ENCODE measurements around the gene TMEM186. TPM values are rescaled to one million over a fixed set of nuclear protein-coding genes. Genes with fewer than 3 reads are reported as not detected.
A peak's percentile ranks its signal among the peaks of the same experiment; 100 is the strongest.
"Not testable (repeated sequence)": the region's sequence is repeated elsewhere in the genome, so short reads cannot be mapped to it uniquely, and the experiment has no call there.

TMEM186 gene
- total RNA-seq, 2 experiments from 2014 or later: 14.0 to 16.1 TPM

DNA sequence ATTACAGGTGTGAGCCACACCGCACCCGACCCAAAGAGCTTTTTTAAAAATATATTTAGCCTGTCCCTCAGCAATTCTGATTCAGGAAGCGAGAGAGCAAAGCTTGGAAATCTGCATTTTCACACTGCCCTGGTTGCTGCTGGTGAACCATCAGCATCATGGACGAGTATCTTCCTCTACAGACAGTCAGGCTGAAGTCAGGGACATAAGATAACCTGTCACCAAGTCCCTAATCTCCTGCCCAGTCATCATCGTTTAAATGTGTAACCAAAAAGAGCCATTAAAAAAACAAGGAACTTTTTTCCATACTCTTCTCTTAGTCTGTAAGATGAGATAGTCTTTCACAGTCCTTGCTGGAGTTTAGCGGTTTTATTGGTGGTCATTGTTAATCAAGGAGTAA is 6.9 kb upstream of the TMEM186 start:
- Mint-ChIP-seq H3K27me3 (no peaks in the 10 kb centered on the region), H3K4me1 (peaks cover 23% of the 10 kb centered on the region), H3K9me3 (ENCODE audit: low read depth) (no peaks in the 10 kb centered on the region), H3K27ac (no peak overlapping the region), H3K36me3 (peaks cover 54% of the 10 kb centered on the region), H3K4me3 (no peak overlapping the region)
- CTCF ChIA-PET: no interaction called here
- ATAC-seq (no peak), DNase-seq (no peak)

DNA sequence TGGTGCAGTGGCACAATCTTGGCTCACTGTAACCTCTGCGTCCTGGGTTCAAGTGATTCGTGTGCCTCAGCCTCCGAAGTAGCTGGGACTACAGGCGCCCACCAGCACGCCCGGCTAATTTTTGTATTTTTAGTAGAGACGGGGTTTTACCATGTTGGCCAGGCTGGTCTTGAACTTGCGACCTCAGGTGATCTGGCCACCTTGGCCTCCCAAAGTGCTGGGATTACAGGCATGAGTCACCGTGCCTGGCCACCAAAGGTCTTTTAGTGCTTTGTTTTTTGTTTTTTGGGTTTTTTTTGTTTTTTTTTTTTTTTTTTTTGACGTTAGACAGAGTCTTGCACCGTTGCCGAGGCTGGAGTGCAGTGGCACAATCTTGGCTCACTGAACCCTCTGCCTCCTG is 6.3 kb upstream of the TMEM186 start:
- ATAC-seq; CTCF ChIA-PET; DNase-seq; H3K27ac Mint-ChIP-seq; H3K27me3 Mint-ChIP-seq; H3K4me3 Mint-ChIP-seq; H3K9me3 Mint-ChIP-seq (ENCODE audit: low read depth): not testable (repeated sequence)
- peaks cover 52% of the 10 kb centered on the region for H3K36me3 Mint-ChIP-seq
- peaks cover 28% of the 10 kb centered on the region for H3K4me1 Mint-ChIP-seq

DNA sequence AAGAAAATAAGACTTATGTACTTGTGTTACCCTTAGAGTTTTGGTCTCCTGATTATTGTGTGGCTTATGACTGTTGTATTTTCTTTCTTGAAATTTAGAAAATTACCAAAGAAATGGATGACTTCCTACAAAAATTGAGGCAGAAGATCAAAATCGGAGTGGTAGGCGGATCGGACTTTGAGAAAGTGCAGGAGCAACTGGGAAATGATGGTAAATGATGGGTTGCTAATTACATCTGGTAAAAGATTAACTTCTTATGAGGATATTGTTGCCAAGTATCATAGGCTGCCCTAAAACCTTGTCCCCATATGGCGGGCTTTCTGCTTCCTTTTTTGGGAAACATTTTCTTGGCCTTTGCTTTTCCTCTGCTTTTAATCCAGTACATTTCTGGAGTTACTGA is 4.3 kb upstream of the TMEM186 start:
- Mint-ChIP-seq H3K27ac (no peak overlapping the region), H3K4me3 (no peak overlapping the region), H3K27me3 (no peaks in the 10 kb centered on the region), H3K36me3 (peaks cover 43% of the 10 kb centered on the region), H3K4me1 (peaks cover 35% of the 10 kb centered on the region), H3K9me3 (ENCODE audit: low read depth) (no peaks in the 10 kb centered on the region)
- no peak for DNase-seq
- CTCF ChIA-PET: interaction anchor here (1.0 to 1.4 kb wide), 3 partner anchors 78 to 331 kb away, joined by 3 to 6 read pairs (median 4); no protein-coding TSS in a partner anchor
- no peak for ATAC-seq

DNA sequence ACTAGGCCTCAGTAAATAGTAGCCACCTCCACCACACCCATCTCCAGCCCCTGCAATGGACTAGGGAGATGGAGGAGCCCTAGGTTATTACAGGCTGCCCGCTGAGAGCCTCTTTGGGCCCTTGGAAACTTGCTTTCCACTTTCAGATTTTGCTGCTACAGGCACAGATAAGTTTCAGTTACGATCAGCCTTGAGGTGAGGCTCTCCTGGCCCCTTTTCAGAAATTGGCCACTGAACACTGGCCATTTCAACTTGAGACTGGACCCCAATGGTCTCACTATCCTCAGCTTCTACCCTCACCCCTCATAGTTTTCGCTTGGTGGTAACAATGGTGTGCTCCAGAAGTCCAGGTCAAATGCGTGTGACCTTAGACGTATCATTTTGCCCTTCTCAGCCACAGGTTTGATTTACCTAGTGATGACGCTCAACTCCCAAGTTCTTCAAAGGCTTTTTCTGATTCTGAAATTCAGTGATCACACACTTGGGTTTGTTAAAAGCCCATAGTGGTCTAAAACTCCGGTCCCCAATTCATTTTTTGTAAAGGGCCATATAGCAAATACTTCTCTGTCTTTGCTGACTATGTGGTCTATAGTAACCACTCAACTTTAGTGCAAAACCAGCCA is 1.2 kb upstream of the TMEM186 start:
- Mint-ChIP-seq H3K9me3 (ENCODE audit: low read depth) (no peaks in the 10 kb centered on the region), H3K27ac (peak overlapping the region; percentile 91), H3K36me3 (peaks cover 28% of the 10 kb centered on the region), H3K4me1 (peaks cover 50% of the 10 kb centered on the region), H3K4me3 (peak overlapping the region; percentile 91), H3K27me3 (no peaks in the 10 kb centered on the region)
- peak; percentile 46 for DNase-seq
- ATAC-seq: no peak
- CTCF ChIA-PET: interaction anchor here (0.8 to 3.1 kb wide), 3 partner anchors 19 to 81 kb away, joined by 3 to 10 read pairs (median 3); no protein-coding TSS in a partner anchor

DNA sequence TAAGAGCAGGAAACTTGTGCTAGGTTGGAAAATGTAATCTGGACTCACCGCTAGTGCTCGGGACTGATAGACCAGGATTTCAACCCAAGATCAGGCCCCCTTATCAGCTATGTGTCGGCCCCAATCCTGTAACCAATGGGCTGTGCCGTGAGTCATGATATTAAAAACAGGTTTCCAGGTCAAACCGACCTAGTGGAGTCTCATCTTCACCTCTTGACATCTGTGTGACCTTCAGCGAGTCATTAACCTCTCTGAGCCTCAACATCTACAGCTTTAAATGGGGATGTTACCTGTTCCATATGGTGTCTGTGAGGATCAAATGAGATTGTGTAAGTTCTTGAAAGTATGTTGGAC is 712 bp upstream of the TMEM186 start:
- ATAC-seq (peak; percentile 14), DNase-seq (no peak)
- H3K9me3 Mint-ChIP-seq (ENCODE audit: low read depth): no peaks in the 10 kb centered on the region
- H3K27me3 Mint-ChIP-seq: no peaks in the 10 kb centered on the region
- H3K27ac Mint-ChIP-seq: peak overlapping the region; percentile 91
- H3K36me3 Mint-ChIP-seq: peaks cover 25% of the 10 kb centered on the region
- peak overlapping the region; percentile 91 for H3K4me3 Mint-ChIP-seq
- H3K4me1 Mint-ChIP-seq: peaks cover 47% of the 10 kb centered on the region
- CTCF ChIA-PET: interaction anchor here (0.8 to 3.1 kb wide), 3 partner anchors 19 to 82 kb away, joined by 3 to 10 read pairs (median 4); no protein-coding TSS in a partner anchor

DNA sequence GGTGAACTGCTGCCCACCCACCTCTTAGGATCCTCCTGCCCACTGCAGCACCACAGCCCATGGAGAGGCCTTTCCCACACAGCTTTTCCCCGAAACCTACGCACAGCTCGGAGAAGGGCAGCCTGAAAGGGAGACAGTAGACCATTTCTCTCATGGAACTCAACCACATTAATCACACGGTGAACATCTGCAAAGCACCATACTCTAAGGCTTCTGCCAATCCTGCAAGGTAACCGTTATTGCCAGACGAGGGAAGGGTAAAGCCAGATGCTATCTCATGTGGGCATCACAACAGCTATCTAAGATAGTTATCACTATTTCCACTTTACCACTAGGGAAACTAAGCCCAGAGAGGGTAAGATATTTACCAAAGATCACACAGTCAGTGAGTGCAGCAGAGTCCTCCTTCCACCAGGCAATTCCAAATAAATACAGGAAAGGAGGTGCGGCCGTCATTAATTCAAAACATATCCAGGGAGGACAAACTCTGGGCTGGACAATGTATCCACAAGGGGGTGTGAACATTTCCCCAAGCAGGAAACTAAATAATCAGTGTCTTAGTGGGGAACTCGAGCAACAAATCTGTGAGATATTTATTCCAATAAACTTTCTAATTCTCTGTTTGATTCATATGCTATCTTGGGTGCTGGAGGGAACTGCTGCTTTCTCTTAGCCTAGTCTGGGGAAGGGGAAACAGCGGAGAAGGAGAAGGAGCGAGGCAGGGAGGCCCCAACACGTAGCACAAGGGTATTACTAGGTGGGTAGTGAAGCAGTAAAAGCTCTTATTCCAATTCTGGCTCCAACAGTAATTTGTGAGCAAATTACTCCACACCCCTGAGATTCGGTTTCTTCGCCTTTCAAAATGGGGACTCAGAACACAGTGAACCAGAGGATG is 723 bp downstream of the TMEM186 start:
- ATAC-seq (no peak), DNase-seq (no peak)
- Mint-ChIP-seq H3K27me3 (no peaks in the 10 kb centered on the region), H3K4me3 (peak overlapping the region; percentile 91), H3K4me1 (peaks cover 47% of the 10 kb centered on the region), H3K36me3 (peaks cover 14% of the 10 kb centered on the region), H3K9me3 (ENCODE audit: low read depth) (no peaks in the 10 kb centered on the region), H3K27ac (peak overlapping the region; percentile 91)
- CTCF ChIA-PET: interaction anchor here (0.9 to 3.1 kb wide), 6 partner anchors 13 to 227 kb away, joined by 3 to 10 read pairs (median 4); partner anchors contain the start of gene CARHSP1

DNA sequence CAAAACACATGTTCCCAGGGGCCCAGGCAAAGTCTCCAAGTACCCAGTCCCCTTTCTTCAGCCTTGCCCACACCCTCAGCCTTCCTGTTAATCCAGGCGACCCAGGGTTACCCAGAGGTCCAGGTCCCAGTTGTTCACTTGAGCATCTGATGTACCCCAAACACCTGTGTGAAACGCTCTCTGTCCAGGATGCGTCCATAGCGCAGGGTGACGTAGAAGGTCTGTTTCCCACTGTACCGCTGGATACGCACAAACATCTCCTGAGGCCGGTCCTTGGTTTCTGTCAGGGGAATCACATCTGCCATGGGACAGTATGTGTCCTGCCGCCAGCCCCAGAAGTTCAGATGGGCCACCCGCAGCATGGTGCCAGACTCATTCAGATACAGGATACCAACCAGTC is 1.6 kb downstream of the TMEM186 start:
- H3K4me3 Mint-ChIP-seq: peak overlapping the region; percentile 91
- ATAC-seq (no peak), DNase-seq (no peak)
- H3K9me3 Mint-ChIP-seq (ENCODE audit: low read depth): no peaks in the 10 kb centered on the region
- CTCF ChIA-PET: interaction anchor here (1.0 to 3.1 kb wide), 3 partner anchors 83 to 226 kb away, joined by 4 to 10 read pairs (median 4); no protein-coding TSS in a partner anchor
- no peak overlapping the region for H3K27ac Mint-ChIP-seq
- peaks cover 10% of the 10 kb centered on the region for H3K36me3 Mint-ChIP-seq
- peaks cover 42% of the 10 kb centered on the region for H3K4me1 Mint-ChIP-seq
- no peaks in the 10 kb centered on the region for H3K27me3 Mint-ChIP-seq

DNA sequence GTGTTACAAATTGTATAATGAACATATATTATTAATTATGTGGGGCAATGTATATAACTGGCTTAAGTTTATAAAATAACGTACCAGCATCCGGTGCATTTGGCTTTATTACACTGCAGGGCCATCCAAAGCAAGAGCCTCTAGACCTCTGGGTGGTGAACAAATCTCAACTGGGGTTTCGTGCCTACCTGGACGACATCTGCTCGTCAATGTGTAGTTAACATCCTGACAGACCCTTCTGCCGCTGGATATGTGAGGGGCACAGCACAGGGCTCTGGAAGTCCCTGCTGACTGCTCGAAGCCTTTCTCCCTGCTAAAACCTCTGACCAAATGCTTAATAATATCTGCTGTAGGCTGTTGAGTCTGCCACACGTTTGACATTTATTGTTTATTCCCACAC is 2.3 kb downstream of the TMEM186 start:
- peaks cover 40% of the 10 kb centered on the region for H3K4me1 Mint-ChIP-seq

DNA sequence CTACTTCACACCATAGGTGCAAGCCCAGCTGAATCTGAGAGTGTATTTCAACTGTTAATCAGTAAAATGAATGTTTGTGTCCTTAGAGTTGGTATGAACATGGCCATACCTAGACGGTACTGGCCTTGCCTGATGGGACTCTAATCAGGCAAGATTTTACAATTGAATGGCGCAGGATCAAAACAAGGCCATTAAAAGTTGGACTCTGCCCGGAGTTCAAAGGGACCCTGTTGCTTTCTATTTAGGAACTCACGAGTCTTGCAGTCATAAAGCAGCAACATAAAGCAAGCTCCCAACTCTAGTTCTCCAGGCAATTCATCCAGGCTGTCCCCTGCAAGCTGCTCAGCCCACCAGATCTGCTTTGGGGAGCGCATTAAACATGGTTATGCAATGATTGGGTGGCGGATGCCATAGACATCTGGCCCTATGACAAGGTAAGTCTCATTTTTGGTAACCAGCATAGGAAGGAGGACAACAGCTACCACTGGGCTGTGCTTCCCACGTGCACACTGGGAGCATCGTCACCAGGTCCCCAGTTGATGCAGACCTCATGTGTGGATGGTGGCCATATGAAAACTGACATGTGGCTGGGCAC is 8.8 kb downstream of the TMEM186 start:
- Mint-ChIP-seq H3K9me3 (ENCODE audit: low read depth) (no peaks in the 10 kb centered on the region), H3K27me3 (no peaks in the 10 kb centered on the region), H3K4me3 (no peak overlapping the region), H3K36me3 (no peaks in the 10 kb centered on the region), H3K27ac (no peak overlapping the region), H3K4me1 (peaks cover 5% of the 10 kb centered on the region)
- CTCF ChIA-PET: interaction anchor here (1.5 kb wide), 1 partner anchor 91 kb away, joined by 4 read pairs; no protein-coding TSS in a partner anchor
- no peak for ATAC-seq
- DNase-seq: no peak

More for the DNA sequence above, 2.3 kb downstream of the TMEM186 start:
- Mint-ChIP-seq H3K9me3 (ENCODE audit: low read depth) (no peaks in the 10 kb centered on the region), H3K27ac (no peak overlapping the region), H3K4me3 (no peak overlapping the region), H3K27me3 (no peaks in the 10 kb centered on the region), H3K36me3 (peaks cover 10% of the 10 kb centered on the region)
- ATAC-seq: no peak
- CTCF ChIA-PET: no interaction called here
- no peak for DNase-seq

DNA sequence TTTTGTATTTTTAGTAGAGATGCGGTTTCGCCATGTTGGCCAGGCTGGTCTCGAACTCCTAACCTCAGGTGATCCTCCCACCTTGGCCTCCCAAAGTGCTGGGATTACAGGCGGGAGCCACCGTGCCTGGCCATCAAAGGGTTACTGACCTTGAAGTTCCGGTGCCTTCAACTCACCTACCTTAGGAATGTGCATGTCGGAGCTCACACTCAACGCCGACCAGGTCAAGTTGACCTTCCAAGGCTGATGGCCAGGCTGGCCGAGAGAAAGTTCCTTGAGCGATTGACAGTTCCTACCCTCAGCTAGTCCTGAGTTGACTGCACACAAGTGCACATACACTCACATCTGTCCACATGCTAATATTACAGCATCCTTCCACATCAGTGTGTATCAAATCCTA is 11.1 kb downstream of the TMEM186 start:
- H3K27ac Mint-ChIP-seq; DNase-seq; CTCF ChIA-PET; H3K4me3 Mint-ChIP-seq; H3K4me1 Mint-ChIP-seq; ATAC-seq; H3K36me3 Mint-ChIP-seq; H3K27me3 Mint-ChIP-seq; H3K9me3 Mint-ChIP-seq (ENCODE audit: low read depth): not testable (repeated sequence)

DNA sequence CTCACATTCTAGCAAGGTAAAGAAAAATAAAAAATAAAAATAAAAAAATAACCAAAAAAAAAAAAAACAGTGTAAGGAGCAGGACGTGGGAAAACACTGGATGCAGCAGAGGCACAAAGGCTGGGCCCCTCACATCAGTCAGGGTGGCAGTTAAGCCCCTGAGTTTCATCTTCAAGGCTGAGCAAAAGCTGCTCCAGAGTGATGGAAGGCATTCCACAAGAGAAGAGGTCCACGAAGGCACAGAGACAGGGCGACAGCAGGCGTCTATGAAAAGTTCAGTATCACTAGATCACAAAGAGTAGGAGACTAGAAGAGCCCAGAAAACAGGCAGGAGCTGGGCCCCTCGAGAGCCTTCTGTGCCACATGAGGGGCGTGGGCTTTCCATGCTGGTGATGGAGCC is 12.0 kb downstream of the TMEM186 start:
- no peak overlapping the region for H3K27ac Mint-ChIP-seq
- DNase-seq (no peak), ATAC-seq (no peak)
- H3K27me3 Mint-ChIP-seq: no peaks in the 10 kb centered on the region
- H3K9me3 Mint-ChIP-seq (ENCODE audit: low read depth): no peaks in the 10 kb centered on the region
- H3K4me1 Mint-ChIP-seq: no peaks in the 10 kb centered on the region
- CTCF ChIA-PET: no interaction called here
- no peak overlapping the region for H3K4me3 Mint-ChIP-seq
- H3K36me3 Mint-ChIP-seq: no peaks in the 10 kb centered on the region

DNA sequence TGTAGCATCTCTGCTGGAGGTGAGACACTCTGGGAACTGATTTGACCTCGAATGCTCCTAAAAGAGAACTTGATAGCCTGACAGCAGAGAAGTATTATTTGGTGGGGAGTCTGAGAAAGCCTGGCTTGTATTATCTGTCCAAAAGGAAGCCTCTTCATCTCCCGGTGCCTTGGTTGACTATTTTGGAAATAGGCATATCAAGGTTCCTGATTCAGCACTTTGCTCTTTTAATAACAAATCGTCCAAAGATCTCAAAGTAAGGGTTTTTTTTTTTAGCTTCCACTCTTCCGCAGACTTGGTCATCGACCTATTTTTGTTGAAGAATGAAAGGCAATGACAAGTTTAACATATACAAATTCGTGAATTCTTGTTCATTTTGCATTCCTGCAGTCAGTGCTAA is 14.8 kb downstream of the TMEM186 start:
- no peaks in the 10 kb centered on the region for H3K4me1 Mint-ChIP-seq
- no peak overlapping the region for H3K4me3 Mint-ChIP-seq
- H3K9me3 Mint-ChIP-seq (ENCODE audit: low read depth): no peaks in the 10 kb centered on the region
- H3K27me3 Mint-ChIP-seq: no peaks in the 10 kb centered on the region
- CTCF ChIA-PET: no interaction called here
- H3K36me3 Mint-ChIP-seq: no peaks in the 10 kb centered on the region
- ATAC-seq (no peak), DNase-seq (no peak)
- H3K27ac Mint-ChIP-seq: no peak overlapping the region

DNA sequence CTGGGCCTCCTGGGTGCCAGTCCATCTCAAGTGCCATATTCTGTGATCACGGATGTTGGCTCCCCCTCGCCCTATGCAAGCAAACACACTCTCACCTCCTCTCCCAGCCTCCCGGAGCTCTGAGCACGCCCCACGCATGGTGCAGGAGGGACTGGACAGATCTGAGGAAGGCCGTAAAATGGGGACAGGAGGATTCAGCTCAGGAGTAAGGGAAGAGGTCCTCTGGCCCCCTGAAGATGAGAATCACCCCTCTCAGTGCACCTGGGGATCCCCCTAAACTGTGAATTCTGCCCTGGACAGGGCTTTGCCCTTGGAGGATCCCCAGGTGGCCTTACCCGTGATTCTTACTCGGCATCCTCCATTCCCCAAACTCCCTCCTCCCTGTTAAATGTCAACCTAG is 15.6 kb downstream of the TMEM186 start:
- ATAC-seq (no peak), DNase-seq (no peak)
- Mint-ChIP-seq H3K4me1 (no peaks in the 10 kb centered on the region), H3K9me3 (ENCODE audit: low read depth) (no peaks in the 10 kb centered on the region), H3K4me3 (no peak overlapping the region), H3K36me3 (no peaks in the 10 kb centered on the region), H3K27ac (no peak overlapping the region), H3K27me3 (no peaks in the 10 kb centered on the region)
- CTCF ChIA-PET: no interaction called here
